ENCODE data around the gene HOXA4.

DNA sequence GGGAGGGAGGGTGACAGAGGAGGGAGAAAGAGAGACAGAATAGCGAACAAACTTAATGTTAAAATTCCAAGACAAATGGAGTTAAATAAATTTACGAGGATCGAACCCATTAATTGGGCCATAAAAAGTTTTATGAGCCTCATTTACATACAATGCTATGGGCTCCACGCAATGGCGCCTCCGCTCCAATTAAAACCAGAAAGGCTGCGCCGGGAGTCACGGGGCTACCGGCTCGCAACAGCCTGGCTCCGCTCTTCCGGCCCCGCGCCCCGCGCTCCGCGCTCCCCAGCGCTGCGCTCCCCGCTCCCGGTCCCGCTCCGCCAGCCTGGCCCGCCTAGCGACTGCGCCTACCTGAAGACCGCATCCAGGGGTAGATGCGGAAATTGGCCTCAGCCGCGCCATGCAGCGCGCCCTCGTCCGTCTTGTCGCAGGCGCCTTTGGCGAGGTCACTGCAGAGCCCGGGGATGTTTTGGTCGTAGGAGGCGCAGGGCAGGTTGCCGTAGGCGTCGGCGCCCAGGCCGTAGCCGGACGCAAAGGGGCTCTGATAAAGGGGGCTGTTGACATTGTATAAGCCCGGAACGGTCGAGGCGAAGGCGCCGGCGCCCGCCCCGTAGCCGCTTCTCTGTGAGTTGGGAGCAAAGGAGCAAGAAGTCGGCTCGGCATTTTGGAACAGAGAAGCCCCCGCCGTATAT lies 25.4 kb upstream of the HOXA4 start:
- TF ChIP-seq, protein P1, sequence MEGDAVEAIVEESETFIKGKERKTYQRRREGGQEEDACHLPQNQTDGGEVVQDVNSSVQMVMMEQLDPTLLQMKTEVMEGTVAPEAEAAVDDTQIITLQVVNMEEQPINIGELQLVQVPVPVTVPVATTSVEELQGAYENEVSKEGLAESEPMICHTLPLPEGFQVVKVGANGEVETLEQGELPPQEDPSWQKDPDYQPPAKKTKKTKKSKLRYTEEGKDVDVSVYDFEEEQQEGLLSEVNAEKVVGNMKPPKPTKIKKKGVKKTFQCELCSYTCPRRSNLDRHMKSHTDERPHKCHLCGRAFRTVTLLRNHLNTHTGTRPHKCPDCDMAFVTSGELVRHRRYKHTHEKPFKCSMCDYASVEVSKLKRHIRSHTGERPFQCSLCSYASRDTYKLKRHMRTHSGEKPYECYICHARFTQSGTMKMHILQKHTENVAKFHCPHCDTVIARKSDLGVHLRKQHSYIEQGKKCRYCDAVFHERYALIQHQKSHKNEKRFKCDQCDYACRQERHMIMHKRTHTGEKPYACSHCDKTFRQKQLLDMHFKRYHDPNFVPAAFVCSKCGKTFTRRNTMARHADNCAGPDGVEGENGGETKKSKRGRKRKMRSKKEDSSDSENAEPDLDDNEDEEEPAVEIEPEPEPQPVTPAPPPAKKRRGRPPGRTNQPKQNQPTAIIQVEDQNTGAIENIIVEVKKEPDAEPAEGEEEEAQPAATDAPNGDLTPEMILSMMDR (IDR thresholded peaks at IDR 0.05), result no peak
- TF ChIP-seq POLR2A (IDR thresholded peaks at IDR 0.05), result no peak
